H1 (cell line): ENCODE data around the gene RERE. TPM values are rescaled to one million over a fixed set of nuclear protein-coding genes. Genes with fewer than 3 reads are reported as not detected.

Source experiments
- CBX5 ChIP-seq: fragments of 300-800, 300-1000 bp; sonication (generic); IDR thresholded peaks from 2 replicates; pipeline ENCODE4 v1.7.1; 2016; ENCODE audit warnings: antibody characterized with exemption, low read length, low read depth
- EGR1 ChIP-seq: IDR thresholded peaks from 2 replicates; pipeline ENCODE4 v1.6.1; 2011; ENCODE audit warnings: low read depth, low read length, borderline replicate concordance
- KDM1A ChIP-seq: fragments of 200-600, 300-600 bp; sonication (generic); IDR thresholded peaks from 2 replicates; pipeline ENCODE4 v1.7.1; 2016; ENCODE audit warnings: mild to moderate bottlenecking, low read length, borderline replicate concordance
- NANOG ChIP-seq: IDR thresholded peaks from 2 replicates; pipeline ENCODE4 v1.6.1; 2011; ENCODE audit warnings: low read length, low read depth, mild to moderate bottlenecking, inconsistent platforms; ENCODE audit not compliant: insufficient read depth, poor library complexity, severe bottlenecking
- NRF1 ChIP-seq: IDR thresholded peaks from 2 replicates; pipeline ENCODE4 v1.6.1; 2011; ENCODE audit warnings: mild to moderate bottlenecking, low read depth, low read length, improper control_type of control experiment
- SUZ12 ChIP-seq: fragments of 200-600 bp; sonication (generic); IDR thresholded peaks from 2 replicates; pipeline ENCODE4 v1.6.1; 2012; ENCODE audit warnings: mild to moderate bottlenecking, inconsistent platforms, low read length, moderate library complexity, mixed read lengths
- TBP ChIP-seq: IDR thresholded peaks from 2 replicates; pipeline ENCODE4 v1.6.1; 2011; ENCODE audit warnings: low read depth, low read length, improper control_type of control experiment
- polyA plus RNA-seq, 7 experiments: library from polyadenylated mRNA; depleted of rRNA in 3 of 7; stranded (reverse) in 5 of 7; unstranded in 2 of 7; fragments of >200 nt in 5 of 7; fragments of 200-250 nt in 2 of 7; gene quantifications; 1 replicate in 5 of 7; 2 replicates in 1 of 7; 4 replicates in 1 of 7; pipeline versions ENCODE4 v1.2.1 to v1.2.3, GENCODE V29; 2011 to 2013; ENCODE audit warnings: missing spikeins in 2 of 7, mixed read lengths in 2 of 7
- total RNA-seq: library from RNA; stranded (reverse); fragmentation: NEBNext Ultra II Directional; extraction: Animal tissue kit (Norgen Biotek cat#: 25700); gene quantifications from 2 replicates; pipeline ENCODE4 v1.2.1, GENCODE V29; 2021
- TF ChIP-seq, protein P1 (sequence below): fragments of 300-600 bp; sonication (generic); IDR thresholded peaks from 2 replicates; pipeline ENCODE4 v1.7.1; 2012; ENCODE audit warnings: low read length, moderate library complexity, mild to moderate bottlenecking, inconsistent platforms; ENCODE audit not compliant: insufficient replicate concordance
- TF ChIP-seq, protein P2 (sequence below): IDR thresholded peaks from 2 replicates; pipeline ENCODE4 v1.6.1; 2012; ENCODE audit warnings: inconsistent platforms
- TF ChIP-seq, protein P3 (sequence below): IDR thresholded peaks from 2 replicates; pipeline ENCODE4 v1.6.1; 2012; ENCODE audit warnings: low read length, inconsistent platforms

Gene RERE
- total and polyA plus RNA-seq, 2 of the 8 experiments (the other 6 are each of a cell fraction or from before 2014, with no cell fraction given) = 15.3 to 142 TPM

DNA sequence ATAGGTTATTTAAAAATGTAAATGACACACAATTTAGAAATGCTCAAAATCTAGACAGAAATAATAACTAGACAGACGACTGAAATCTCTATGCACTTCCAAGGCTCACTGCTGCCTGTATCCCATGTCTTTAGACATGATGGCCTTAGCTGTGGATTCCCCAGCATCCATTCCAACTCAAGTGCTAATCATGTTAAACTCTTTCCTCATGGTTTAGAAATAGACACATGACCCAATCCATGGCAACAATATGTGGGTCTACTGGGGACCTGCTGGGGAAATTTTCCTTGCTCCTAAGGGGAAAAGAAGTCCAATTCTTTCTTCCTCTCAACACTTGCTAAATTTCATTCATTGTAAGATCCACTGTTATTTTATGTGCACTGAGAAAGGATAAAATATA lies 311.0 kb downstream of the RERE start (continued):
- TF ChIP-seq, protein P1, sequence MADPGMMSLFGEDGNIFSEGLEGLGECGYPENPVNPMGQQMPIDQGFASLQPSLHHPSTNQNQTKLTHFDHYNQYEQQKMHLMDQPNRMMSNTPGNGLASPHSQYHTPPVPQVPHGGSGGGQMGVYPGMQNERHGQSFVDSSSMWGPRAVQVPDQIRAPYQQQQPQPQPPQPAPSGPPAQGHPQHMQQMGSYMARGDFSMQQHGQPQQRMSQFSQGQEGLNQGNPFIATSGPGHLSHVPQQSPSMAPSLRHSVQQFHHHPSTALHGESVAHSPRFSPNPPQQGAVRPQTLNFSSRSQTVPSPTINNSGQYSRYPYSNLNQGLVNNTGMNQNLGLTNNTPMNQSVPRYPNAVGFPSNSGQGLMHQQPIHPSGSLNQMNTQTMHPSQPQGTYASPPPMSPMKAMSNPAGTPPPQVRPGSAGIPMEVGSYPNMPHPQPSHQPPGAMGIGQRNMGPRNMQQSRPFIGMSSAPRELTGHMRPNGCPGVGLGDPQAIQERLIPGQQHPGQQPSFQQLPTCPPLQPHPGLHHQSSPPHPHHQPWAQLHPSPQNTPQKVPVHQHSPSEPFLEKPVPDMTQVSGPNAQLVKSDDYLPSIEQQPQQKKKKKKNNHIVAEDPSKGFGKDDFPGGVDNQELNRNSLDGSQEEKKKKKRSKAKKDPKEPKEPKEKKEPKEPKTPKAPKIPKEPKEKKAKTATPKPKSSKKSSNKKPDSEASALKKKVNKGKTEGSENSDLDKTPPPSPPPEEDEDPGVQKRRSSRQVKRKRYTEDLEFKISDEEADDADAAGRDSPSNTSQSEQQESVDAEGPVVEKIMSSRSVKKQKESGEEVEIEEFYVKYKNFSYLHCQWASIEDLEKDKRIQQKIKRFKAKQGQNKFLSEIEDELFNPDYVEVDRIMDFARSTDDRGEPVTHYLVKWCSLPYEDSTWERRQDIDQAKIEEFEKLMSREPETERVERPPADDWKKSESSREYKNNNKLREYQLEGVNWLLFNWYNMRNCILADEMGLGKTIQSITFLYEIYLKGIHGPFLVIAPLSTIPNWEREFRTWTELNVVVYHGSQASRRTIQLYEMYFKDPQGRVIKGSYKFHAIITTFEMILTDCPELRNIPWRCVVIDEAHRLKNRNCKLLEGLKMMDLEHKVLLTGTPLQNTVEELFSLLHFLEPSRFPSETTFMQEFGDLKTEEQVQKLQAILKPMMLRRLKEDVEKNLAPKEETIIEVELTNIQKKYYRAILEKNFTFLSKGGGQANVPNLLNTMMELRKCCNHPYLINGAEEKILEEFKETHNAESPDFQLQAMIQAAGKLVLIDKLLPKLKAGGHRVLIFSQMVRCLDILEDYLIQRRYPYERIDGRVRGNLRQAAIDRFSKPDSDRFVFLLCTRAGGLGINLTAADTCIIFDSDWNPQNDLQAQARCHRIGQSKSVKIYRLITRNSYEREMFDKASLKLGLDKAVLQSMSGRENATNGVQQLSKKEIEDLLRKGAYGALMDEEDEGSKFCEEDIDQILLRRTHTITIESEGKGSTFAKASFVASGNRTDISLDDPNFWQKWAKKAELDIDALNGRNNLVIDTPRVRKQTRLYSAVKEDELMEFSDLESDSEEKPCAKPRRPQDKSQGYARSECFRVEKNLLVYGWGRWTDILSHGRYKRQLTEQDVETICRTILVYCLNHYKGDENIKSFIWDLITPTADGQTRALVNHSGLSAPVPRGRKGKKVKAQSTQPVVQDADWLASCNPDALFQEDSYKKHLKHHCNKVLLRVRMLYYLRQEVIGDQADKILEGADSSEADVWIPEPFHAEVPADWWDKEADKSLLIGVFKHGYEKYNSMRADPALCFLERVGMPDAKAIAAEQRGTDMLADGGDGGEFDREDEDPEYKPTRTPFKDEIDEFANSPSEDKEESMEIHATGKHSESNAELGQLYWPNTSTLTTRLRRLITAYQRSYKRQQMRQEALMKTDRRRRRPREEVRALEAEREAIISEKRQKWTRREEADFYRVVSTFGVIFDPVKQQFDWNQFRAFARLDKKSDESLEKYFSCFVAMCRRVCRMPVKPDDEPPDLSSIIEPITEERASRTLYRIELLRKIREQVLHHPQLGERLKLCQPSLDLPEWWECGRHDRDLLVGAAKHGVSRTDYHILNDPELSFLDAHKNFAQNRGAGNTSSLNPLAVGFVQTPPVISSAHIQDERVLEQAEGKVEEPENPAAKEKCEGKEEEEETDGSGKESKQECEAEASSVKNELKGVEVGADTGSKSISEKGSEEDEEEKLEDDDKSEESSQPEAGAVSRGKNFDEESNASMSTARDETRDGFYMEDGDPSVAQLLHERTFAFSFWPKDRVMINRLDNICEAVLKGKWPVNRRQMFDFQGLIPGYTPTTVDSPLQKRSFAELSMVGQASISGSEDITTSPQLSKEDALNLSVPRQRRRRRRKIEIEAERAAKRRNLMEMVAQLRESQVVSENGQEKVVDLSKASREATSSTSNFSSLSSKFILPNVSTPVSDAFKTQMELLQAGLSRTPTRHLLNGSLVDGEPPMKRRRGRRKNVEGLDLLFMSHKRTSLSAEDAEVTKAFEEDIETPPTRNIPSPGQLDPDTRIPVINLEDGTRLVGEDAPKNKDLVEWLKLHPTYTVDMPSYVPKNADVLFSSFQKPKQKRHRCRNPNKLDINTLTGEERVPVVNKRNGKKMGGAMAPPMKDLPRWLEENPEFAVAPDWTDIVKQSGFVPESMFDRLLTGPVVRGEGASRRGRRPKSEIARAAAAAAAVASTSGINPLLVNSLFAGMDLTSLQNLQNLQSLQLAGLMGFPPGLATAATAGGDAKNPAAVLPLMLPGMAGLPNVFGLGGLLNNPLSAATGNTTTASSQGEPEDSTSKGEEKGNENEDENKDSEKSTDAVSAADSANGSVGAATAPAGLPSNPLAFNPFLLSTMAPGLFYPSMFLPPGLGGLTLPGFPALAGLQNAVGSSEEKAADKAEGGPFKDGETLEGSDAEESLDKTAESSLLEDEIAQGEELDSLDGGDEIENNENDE = no peak
- TF ChIP-seq, protein P2, sequence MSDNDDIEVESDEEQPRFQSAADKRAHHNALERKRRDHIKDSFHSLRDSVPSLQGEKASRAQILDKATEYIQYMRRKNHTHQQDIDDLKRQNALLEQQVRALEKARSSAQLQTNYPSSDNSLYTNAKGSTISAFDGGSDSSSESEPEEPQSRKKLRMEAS = no peak
- TF ChIP-seq TBP (no peak), NRF1 (no peak), EGR1 (no peak), SUZ12 (no peak), NANOG (no peak), KDM1A (no peak), CBX5 (no peak)
- TF ChIP-seq, protein P3, sequence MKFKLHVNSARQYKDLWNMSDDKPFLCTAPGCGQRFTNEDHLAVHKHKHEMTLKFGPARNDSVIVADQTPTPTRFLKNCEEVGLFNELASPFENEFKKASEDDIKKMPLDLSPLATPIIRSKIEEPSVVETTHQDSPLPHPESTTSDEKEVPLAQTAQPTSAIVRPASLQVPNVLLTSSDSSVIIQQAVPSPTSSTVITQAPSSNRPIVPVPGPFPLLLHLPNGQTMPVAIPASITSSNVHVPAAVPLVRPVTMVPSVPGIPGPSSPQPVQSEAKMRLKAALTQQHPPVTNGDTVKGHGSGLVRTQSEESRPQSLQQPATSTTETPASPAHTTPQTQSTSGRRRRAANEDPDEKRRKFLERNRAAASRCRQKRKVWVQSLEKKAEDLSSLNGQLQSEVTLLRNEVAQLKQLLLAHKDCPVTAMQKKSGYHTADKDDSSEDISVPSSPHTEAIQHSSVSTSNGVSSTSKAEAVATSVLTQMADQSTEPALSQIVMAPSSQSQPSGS = no peak
